ENCODE results near the gene SLC22A16. TPM values are rescaled to one million over a fixed set of nuclear protein-coding genes. Genes with fewer than 3 reads are reported as not detected.

Gene SLC22A16
- total and polyA plus RNA-seq, 4 donors = 0.37 to 3.2 (median 0.99) TPM

DNA sequence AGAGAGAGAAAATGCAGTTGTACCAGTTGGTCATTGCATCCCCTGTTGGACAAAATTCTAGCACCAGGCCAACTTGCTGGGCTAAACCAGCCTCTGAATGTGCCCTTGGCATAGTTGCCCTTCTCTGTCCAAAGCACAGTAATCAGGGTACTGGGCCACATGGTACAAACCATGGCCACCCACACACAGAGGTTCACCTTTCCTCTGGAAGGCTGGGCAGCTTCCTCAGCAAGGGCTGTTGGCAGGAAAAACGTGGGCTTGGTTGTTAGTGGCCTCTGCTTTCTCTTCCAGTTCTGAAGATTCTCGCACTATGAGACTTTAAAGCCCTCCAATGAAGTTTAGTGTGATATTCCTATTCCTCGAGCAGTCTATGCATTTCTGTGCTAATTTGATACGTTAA lies 61.7 kb downstream of the SLC22A16 start:
- Histone ChIP-seq H3K27ac (ENCODE audit: low read depth in 1 of 2, low read length in 1 of 2) (peak overlapping the region; percentile 69 to 85), H3K9ac (ENCODE audit: insufficient read depth in 1 of 2, low read length in 2 of 2) (no peak overlapping the region), H3K27me3 (ENCODE audit: control insufficient read depth in 3 of 3, insufficient read depth in 3 of 3, low read length in 2 of 3) (no peaks in the 10 kb centered on the region), H3K36me3 (ENCODE audit: control insufficient read depth in 4 of 4, insufficient read depth in 4 of 4, low read length in 4 of 4) (no peaks in the 10 kb centered on the region), H3K4me3 (no peak overlapping the region), H3K4me1 (ENCODE audit: control insufficient read depth in 5 of 5, insufficient read depth in 5 of 5, low read length in 5 of 5) (peaks cover 0 to 12% (median 5%) of the 10 kb centered on the region in 5 donors), H3K9me3 (ENCODE audit: control insufficient read depth in 4 of 4, insufficient read depth in 3 of 4, low read length in 3 of 4) (no peaks in the 10 kb centered on the region)
- TF ChIP-seq, protein P1, sequence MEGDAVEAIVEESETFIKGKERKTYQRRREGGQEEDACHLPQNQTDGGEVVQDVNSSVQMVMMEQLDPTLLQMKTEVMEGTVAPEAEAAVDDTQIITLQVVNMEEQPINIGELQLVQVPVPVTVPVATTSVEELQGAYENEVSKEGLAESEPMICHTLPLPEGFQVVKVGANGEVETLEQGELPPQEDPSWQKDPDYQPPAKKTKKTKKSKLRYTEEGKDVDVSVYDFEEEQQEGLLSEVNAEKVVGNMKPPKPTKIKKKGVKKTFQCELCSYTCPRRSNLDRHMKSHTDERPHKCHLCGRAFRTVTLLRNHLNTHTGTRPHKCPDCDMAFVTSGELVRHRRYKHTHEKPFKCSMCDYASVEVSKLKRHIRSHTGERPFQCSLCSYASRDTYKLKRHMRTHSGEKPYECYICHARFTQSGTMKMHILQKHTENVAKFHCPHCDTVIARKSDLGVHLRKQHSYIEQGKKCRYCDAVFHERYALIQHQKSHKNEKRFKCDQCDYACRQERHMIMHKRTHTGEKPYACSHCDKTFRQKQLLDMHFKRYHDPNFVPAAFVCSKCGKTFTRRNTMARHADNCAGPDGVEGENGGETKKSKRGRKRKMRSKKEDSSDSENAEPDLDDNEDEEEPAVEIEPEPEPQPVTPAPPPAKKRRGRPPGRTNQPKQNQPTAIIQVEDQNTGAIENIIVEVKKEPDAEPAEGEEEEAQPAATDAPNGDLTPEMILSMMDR (IDR thresholded peaks at IDR 0.05; ENCODE audit: control extremely low read depth, extremely low read depth) = no peak
- DNase-seq = peak in 1 of 3 donors; percentile 11
- 54 to 75% methylated on average over 4 of the region's 4 CpGs for WGBS, 2 donors
- ATAC-seq (ENCODE audit: insufficient read depth, low FRiP score) = no peak

DNA sequence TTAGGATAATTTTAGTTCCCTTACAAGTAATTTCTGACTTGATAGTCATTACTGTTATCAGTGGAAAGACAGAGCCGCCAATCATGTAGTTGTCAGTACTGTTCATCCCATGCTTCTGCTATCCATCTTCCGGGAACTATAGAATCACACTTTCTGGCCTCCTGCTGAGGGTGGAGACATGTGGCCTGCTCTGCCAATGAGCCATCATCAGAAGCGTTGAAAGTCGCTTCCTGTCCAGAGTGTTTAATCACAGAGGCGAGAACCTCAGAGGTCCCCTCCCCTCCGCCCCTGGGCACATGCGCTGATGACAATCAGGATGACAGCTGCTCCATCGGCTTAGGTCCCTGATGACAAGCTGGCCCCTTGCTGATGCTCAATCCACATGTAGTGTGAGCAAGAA lies 64.1 kb downstream of the SLC22A16 start:
- no peak overlapping the region for H3K27ac ChIP-seq (ENCODE audit: low read depth in 1 of 2, low read length in 1 of 2)
- no peak overlapping the region for H3K9ac ChIP-seq (ENCODE audit: insufficient read depth in 1 of 2, low read length in 2 of 2)
- WGBS, 2 donors = 80 to 88% methylated on average over 8 of the region's 8 CpGs
- H3K9me3 ChIP-seq (ENCODE audit: control insufficient read depth in 4 of 4, insufficient read depth in 3 of 4, low read length in 3 of 4) = no peaks in the 10 kb centered on the region
- no peak for ATAC-seq (ENCODE audit: insufficient read depth, low FRiP score)
- H3K4me1 ChIP-seq (ENCODE audit: control insufficient read depth in 5 of 5, insufficient read depth in 5 of 5, low read length in 5 of 5) = peaks cover 0 to 12% (median 5%) of the 10 kb centered on the region in 5 donors
- H3K4me3 ChIP-seq = no peak overlapping the region
- H3K27me3 ChIP-seq (ENCODE audit: control insufficient read depth in 3 of 3, insufficient read depth in 3 of 3, low read length in 2 of 3) = no peaks in the 10 kb centered on the region
- TF ChIP-seq, protein P1 (IDR thresholded peaks at IDR 0.05; ENCODE audit: control extremely low read depth, extremely low read depth) = no peak
- DNase-seq = no peak
- no peaks in the 10 kb centered on the region for H3K36me3 ChIP-seq (ENCODE audit: control insufficient read depth in 4 of 4, insufficient read depth in 4 of 4, low read length in 4 of 4)

DNA sequence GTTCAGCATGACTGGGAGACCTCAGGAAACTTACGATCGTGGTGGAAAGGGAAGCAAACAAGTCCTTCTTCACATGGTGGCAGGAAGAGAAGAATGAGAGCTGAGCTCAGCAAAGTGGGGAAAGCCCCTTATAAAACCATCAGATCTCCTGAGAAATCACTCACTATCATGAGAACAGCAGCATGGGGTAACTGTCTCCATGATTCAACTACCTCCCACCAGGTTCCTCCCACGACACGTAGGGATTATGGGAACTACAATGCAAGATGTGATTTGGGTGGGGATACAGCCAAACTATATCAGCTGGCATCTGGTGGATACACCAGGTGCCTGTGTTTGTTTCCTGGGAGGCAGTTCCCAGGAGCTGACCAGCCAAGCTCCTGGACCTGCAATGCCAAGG lies 65.9 kb downstream of the SLC22A16 start:
- Histone ChIP-seq H3K4me1 (ENCODE audit: control insufficient read depth in 5 of 5, insufficient read depth in 5 of 5, low read length in 5 of 5) (peaks cover 0 to 10% (median 5%) of the 10 kb centered on the region in 5 donors), H3K4me3 (no peak overlapping the region), H3K27me3 (ENCODE audit: control insufficient read depth in 3 of 3, insufficient read depth in 3 of 3, low read length in 2 of 3) (no peaks in the 10 kb centered on the region), H3K27ac (ENCODE audit: low read depth in 1 of 2, low read length in 1 of 2) (no peak overlapping the region), H3K9me3 (ENCODE audit: control insufficient read depth in 4 of 4, insufficient read depth in 3 of 4, low read length in 3 of 4) (no peaks in the 10 kb centered on the region), H3K36me3 (ENCODE audit: control insufficient read depth in 4 of 4, insufficient read depth in 4 of 4, low read length in 4 of 4) (no peaks in the 10 kb centered on the region), H3K9ac (ENCODE audit: insufficient read depth in 1 of 2, low read length in 2 of 2) (no peak overlapping the region)
- TF ChIP-seq, protein P1 (IDR thresholded peaks at IDR 0.05; ENCODE audit: control extremely low read depth, extremely low read depth) = no peak
- ATAC-seq (ENCODE audit: insufficient read depth, low FRiP score) (no peak), DNase-seq (no peak)
- WGBS, 2 donors = 67 to 80% methylated on average over 4 of the region's 4 CpGs

DNA sequence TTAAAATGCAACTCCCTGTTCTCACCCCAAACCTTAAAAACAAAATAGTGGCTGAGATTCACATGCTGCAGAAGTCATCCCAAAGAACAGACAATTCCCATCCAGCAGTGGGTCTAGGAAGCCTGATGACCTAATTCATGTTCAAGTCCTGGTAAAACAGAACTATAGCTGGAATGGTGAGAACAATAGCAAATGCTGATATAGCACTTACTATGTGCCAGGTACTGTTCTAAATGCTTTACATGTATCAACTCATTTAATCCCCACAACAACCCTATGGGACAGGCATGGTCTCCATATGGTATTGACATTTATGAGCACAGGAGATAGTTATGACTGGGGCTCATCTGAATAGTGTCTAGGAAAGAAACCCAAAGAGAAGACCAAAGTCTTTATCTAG lies 66.6 kb downstream of the SLC22A16 start:
- no peaks in the 10 kb centered on the region for H3K27me3 ChIP-seq (ENCODE audit: control insufficient read depth in 3 of 3, insufficient read depth in 3 of 3, low read length in 2 of 3)
- peaks cover 0 to 8% (median 3%) of the 10 kb centered on the region in 5 donors for H3K4me1 ChIP-seq (ENCODE audit: control insufficient read depth in 5 of 5, insufficient read depth in 5 of 5, low read length in 5 of 5)
- H3K36me3 ChIP-seq (ENCODE audit: control insufficient read depth in 4 of 4, insufficient read depth in 4 of 4, low read length in 4 of 4) = no peaks in the 10 kb centered on the region
- H3K9ac ChIP-seq (ENCODE audit: insufficient read depth in 1 of 2, low read length in 2 of 2) = no peak overlapping the region
- TF ChIP-seq, protein P1 (IDR thresholded peaks at IDR 0.05; ENCODE audit: control extremely low read depth, extremely low read depth) = no peak
- H3K4me3 ChIP-seq = no peak overlapping the region
- H3K27ac ChIP-seq (ENCODE audit: low read depth in 1 of 2, low read length in 1 of 2) = no peak overlapping the region
- ATAC-seq (ENCODE audit: insufficient read depth, low FRiP score) = no peak
- no peak for DNase-seq
- H3K9me3 ChIP-seq (ENCODE audit: control insufficient read depth in 4 of 4, insufficient read depth in 3 of 4, low read length in 3 of 4) = no peaks in the 10 kb centered on the region

Measured in lung (tissue), 12 donors.